Stimulated activated effector memory CD8-positive, alpha-beta T cell treated with anti-CD3 and anti-CD28 coated beads, Interleukin-12 subunit alpha, Interleukin-12 subunit beta, amount 100 ng/mL, for 72 hours (primary cell): ENCODE measurements around the gene BAIAP2L2.
"Not testable (repeated sequence)": the region's sequence is repeated elsewhere in the genome, so short reads cannot be mapped to it uniquely, and the experiment has no call there.

Source experiments
- ATAC-seq: fragments of 150-1000 bp; cut with Tn5 transposase; 2 replicates; pipeline ENCODE4 v1.10.0; 2021
- DNase-seq, 2 donors: peaks; one replicate each; pipeline ENCODE4 v3.0.0; 2021 to 2022; ENCODE audit warnings: low spot score in 2 of 2
- H3K27ac Mint-ChIP-seq: one replicate; pipeline ENCODE4 v1.8.0; 2022; ENCODE audit warnings: mild to moderate bottlenecking, mixed read lengths
- H3K36me3 Mint-ChIP-seq: one replicate; pipeline ENCODE4 v1.8.0; 2022; ENCODE audit warnings: mild to moderate bottlenecking, mixed read lengths
- H3K4me1 Mint-ChIP-seq: one replicate; pipeline ENCODE4 v1.8.0; 2022; ENCODE audit warnings: mixed read lengths
- H3K4me3 Mint-ChIP-seq: one replicate; pipeline ENCODE4 v1.8.0; 2022; ENCODE audit warnings: mild to moderate bottlenecking, mixed read lengths
- H3K9me3 Mint-ChIP-seq: one replicate; pipeline ENCODE4 v1.8.0; 2022; ENCODE audit warnings: mixed read lengths

The BAIAP2L2 gene

DNA sequence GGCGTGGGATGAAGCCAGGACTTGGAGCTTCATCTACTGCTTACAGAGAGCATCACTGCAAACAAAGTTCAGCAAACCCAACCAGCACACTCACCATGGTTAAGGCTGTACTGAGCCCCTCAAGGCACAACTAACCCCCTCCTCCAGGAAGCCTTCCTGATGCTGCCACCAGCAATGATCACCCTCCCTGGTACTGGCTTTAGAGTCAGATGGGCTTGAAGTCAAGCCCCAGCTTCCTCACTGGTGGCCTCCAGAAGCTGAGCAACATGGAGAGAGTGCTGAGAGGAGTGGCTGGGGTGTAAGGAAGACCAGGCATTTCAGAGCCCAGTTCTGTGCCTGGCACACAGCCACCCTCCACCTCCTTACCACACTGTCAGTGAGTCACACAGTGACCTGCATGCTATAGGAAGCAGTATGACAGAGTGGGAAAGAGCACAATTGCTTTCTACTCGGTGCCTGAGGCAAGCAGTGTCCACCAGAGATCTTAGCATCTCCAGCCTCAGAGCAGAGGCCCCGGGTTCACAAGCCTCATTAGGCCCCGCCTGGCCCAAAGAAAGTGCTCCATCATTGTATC, 24.7 kb upstream of the BAIAP2L2 start:
- ATAC-seq (peak; percentile 84), DNase-seq (no peak)
- H3K9me3 Mint-ChIP-seq = no peaks in the 10 kb centered on the region
- H3K4me1 Mint-ChIP-seq = peaks cover 7% of the 10 kb centered on the region
- peak overlapping the region; percentile 45 for H3K27ac Mint-ChIP-seq
- no peak overlapping the region for H3K4me3 Mint-ChIP-seq
- H3K36me3 Mint-ChIP-seq = peaks cover 34% of the 10 kb centered on the region

DNA sequence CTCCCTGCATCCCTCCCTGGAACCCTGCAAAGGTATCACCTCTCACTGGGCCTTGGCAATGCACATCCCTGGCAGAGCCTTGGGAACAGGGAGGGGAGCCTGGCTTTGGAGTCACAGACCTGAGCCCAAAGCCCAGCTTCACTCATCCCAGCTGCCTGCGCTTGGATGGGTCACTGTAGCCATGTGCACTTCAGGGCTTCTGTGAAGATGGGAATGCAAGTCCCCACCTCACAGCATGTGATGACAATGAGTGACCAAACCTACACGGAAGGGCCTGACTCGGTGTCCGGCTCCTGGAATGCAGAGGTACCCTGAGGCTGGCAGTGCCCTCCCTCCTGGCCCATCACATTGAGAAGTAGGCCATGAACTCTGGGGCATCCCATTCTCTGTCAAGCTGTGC, 22.8 kb upstream of the BAIAP2L2 start:
- H3K4me3 Mint-ChIP-seq = no peak overlapping the region
- no peak for DNase-seq
- H3K36me3 Mint-ChIP-seq = peaks cover 24% of the 10 kb centered on the region
- H3K4me1 Mint-ChIP-seq = peaks cover 7% of the 10 kb centered on the region
- H3K9me3 Mint-ChIP-seq = no peaks in the 10 kb centered on the region
- no peak overlapping the region for H3K27ac Mint-ChIP-seq
- ATAC-seq = no peak

DNA sequence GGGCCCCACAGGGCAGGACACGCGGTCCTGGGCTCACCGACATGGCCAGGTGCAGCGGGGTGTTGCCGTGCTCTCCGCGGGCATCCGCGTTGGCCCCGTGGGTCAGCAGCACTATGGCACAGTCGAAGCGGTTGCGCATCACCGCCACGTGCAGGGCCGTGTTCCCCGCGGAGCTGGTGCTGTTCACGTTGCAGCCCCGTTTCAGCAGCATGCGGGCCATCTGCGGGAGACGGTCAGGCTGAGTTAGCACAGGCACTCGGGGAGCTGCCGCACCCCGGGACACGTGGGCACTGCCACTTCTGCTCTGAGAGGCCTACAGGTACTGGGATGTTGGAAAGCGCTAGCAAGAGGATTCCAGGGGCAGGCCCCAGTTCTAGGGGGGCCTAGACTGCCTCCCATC, 22.3 kb upstream of the BAIAP2L2 start:
- Mint-ChIP-seq H3K4me3 (no peak overlapping the region), H3K9me3 (no peaks in the 10 kb centered on the region), H3K36me3 (peaks cover 22% of the 10 kb centered on the region), H3K4me1 (peaks cover 7% of the 10 kb centered on the region), H3K27ac (no peak overlapping the region)
- DNase-seq (no peak), ATAC-seq (no peak)

DNA sequence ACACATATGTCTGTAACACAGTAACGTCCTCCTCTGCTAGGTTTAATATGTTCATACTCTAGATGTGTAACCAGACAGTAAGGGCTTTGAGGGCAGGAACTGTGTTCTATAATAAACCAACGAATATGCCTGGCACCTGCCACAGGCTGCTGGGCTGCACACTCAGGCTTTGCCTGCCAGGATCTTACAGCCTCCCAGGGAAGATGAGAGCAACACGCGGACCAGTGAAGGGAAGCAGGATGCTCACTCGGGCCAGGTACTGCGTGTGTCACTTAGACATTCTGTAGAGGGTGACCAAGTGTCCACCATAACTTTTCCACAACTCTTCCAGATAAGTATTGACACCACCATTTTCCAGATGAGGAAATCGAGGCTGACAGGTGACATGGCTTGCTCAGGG, 21.7 kb upstream of the BAIAP2L2 start:
- DNase-seq (no peak), ATAC-seq (no peak)
- peaks cover 19% of the 10 kb centered on the region for H3K36me3 Mint-ChIP-seq

DNA sequence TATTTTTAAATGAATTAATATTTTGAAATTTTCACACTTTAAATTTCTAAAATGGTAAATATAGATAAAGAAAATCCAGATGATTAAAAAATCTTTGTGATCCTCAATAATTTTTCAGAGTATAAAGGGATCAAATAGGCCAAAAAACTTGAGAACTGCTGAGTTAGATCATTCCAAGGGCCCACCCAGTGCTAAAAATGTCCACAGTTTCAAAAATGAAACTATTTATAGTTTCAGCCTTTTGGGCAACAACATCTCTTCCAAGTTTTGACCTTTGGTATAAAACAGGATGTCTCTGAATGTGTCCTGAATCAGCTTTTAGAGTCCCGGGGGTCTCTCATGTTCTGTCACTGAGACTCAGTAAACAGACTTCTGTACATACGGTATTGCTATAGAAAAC, 20.9 kb upstream of the BAIAP2L2 start:
- H3K4me1 Mint-ChIP-seq = peaks cover 7% of the 10 kb centered on the region
- H3K27ac Mint-ChIP-seq = no peak overlapping the region
- no peak overlapping the region for H3K4me3 Mint-ChIP-seq
- no peaks in the 10 kb centered on the region for H3K9me3 Mint-ChIP-seq
- H3K36me3 Mint-ChIP-seq = peaks cover 24% of the 10 kb centered on the region
- DNase-seq (no peak), ATAC-seq (no peak)

More for the DNA sequence above, 21.7 kb upstream of the BAIAP2L2 start:
- H3K9me3 Mint-ChIP-seq = no peaks in the 10 kb centered on the region
- no peak overlapping the region for H3K27ac Mint-ChIP-seq
- H3K4me3 Mint-ChIP-seq = no peak overlapping the region
- H3K4me1 Mint-ChIP-seq = peaks cover 7% of the 10 kb centered on the region

DNA sequence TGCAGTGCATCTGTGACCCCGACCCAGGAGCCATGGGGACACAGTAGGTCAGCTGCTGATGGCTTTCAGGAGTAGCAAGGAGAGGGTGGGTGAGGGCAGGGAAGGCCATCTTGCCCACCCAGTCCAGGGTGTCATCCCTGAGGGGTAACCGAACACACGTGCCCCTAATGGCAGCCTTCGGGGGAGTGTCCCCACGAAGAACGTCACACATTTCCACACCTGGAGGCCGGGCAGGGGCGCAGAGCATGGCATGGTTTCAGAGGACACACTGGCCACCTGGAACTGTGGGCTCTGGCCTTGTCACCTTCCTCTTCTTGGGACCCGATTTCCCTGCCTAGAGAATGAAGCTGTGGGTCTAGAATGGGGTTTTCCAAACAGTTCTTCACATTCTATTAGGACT, 19.4 kb upstream of the BAIAP2L2 start:
- Mint-ChIP-seq H3K27ac (no peak overlapping the region), H3K4me1 (no peaks in the 10 kb centered on the region), H3K4me3 (no peak overlapping the region), H3K36me3 (peaks cover 16% of the 10 kb centered on the region), H3K9me3 (no peaks in the 10 kb centered on the region)
- DNase-seq (no peak), ATAC-seq (no peak)

DNA sequence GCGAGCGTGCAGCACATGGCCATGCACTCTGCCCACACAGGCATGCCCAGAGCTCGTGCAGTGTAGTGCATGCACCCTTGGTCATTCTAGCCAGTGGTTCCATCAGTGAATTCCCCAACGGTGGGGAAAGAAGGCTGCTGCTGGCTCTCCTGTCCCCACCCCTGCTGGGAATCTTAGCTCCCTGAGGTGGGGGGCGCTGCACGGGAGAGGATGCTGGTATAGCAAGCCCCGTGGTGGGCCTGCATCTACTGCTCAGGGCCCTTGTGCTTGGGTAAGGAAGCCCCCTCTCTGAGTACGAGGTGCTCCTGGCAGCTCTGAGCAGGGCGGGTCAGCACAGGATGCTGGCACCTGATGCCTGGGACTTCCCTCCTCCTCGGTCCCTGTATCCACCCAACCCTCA, 18.5 kb upstream of the BAIAP2L2 start:
- no peaks in the 10 kb centered on the region for H3K9me3 Mint-ChIP-seq

DNA sequence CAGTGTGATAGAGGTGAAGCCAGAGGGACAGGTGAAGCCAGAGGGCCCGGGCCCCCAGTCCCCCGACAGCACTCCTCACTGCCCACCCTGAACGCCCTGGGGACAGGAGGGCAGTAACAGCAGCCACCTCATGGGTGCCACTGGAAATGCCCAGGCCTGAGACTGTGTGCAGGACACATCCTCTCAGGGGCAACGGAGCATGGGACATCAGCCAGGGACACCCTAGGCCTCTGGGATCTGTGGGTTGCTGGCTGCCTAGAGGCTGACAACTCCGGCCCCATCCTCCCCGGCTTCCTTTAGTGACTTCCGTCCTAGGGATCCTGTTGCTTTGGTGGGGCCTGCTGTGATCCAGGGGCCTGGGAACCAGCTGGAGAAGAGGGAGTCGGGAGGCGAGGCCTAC, 17.4 kb upstream of the BAIAP2L2 start:
- Mint-ChIP-seq H3K36me3 (peaks cover 16% of the 10 kb centered on the region), H3K4me1 (peaks cover 6% of the 10 kb centered on the region), H3K9me3 (no peaks in the 10 kb centered on the region), H3K27ac (peak overlapping the region; percentile 35), H3K4me3 (no peak overlapping the region)
- no peak for ATAC-seq
- no peak for DNase-seq

More for the DNA sequence above, 18.5 kb upstream of the BAIAP2L2 start:
- H3K36me3 Mint-ChIP-seq = peaks cover 16% of the 10 kb centered on the region
- no peak overlapping the region for H3K27ac Mint-ChIP-seq
- ATAC-seq (no peak), DNase-seq (no peak)
- peaks cover 6% of the 10 kb centered on the region for H3K4me1 Mint-ChIP-seq
- no peak overlapping the region for H3K4me3 Mint-ChIP-seq

DNA sequence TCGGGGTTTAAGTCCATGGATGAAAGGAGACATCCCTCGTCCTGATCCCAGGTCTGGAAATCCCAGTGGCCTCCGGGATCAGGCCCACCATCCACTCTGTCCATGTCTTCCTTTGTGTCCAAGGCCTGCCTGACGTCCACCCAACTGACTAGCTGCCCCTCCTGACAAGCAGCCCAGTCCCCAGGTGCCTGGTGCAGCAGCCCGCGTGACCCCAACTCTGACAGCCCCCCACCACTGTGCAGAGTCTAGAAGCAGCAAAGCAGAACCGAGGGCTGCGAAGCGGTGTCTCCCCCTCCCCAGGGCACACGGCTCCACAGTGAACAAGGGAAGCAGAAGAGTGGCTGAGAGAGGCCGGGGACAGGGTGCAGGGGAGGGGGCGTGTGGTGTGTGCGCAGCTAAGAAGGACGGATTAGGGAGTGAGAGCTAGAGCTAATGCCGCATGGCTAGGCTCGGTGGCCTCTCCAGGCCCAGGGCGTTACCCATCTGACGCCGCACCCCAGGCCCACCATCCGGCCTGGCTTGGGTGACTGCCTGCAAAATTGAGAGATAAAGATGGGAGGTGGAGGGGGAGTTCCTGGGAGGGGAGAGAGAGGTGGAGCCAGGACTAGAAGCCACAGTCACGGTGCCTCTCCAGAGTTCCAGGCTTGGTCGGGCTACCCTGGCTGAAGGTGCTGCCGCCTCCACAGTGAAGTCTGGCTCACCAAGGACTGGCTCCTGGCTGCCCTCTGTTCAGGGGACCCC, 16.6 kb upstream of the BAIAP2L2 start:
- ATAC-seq (no peak), DNase-seq (no peak)
- peaks cover 6% of the 10 kb centered on the region for H3K4me1 Mint-ChIP-seq
- peak overlapping the region; percentile 35 for H3K27ac Mint-ChIP-seq
- no peak overlapping the region for H3K4me3 Mint-ChIP-seq
- no peaks in the 10 kb centered on the region for H3K9me3 Mint-ChIP-seq
- H3K36me3 Mint-ChIP-seq = peaks cover 14% of the 10 kb centered on the region

DNA sequence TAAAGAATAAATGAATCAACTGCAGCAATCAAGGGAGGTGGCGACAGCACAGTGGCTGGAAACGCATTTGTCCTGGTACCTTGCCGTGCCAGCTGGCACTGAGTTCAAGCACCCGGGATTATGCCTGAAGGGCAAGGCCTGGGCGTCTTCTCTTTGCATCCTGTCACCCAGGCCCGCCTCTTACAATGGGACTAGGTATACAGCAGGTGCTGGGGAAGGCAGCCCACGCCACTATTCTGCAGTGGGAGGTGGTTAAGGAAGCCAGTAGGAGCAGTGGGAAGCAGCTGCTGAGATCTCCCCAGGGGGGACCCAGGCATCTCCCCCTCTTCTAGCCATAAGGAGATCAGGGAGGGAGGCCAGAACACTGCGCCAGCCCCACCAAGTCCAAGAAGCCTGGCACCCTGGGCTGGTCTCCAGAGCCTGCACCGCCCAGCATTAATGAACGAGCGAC, 15.3 kb upstream of the BAIAP2L2 start:
- DNase-seq = no peak
- H3K4me3 Mint-ChIP-seq = no peak overlapping the region
- ATAC-seq = no peak
- no peak overlapping the region for H3K27ac Mint-ChIP-seq
- H3K36me3 Mint-ChIP-seq = peaks cover 6% of the 10 kb centered on the region
- peaks cover 6% of the 10 kb centered on the region for H3K4me1 Mint-ChIP-seq
- H3K9me3 Mint-ChIP-seq = no peaks in the 10 kb centered on the region

DNA sequence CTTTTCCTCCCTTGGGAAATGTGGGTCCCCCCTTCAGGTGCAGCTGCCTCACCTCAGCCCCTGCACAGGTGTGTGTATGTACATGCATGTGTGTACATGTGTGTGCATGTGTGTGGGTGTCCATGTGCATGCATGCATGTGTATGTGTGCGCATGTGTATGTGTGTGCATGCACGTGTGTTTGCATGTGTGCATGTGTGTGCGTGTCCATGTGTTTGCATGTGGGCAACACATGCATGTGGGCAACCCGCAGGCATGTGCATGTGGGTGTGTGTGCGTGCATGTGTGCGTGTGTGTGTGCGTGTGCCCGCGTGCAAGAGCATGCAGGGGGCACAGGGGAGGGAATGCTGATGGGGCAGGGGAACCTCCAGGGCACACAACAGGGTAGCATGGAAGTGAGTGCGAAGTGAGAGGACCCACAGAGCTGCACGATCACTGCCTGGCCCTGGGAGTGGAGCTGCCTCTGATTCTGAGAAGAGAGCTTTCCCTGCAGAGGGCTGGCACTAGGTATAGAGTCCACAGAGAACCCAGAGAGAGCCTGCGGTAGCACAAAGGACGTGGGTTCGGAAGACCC, 14.6 kb upstream of the BAIAP2L2 start:
- Mint-ChIP-seq H3K4me3 (no peak overlapping the region), H3K27ac (no peak overlapping the region)
- ATAC-seq = no peak

DNA sequence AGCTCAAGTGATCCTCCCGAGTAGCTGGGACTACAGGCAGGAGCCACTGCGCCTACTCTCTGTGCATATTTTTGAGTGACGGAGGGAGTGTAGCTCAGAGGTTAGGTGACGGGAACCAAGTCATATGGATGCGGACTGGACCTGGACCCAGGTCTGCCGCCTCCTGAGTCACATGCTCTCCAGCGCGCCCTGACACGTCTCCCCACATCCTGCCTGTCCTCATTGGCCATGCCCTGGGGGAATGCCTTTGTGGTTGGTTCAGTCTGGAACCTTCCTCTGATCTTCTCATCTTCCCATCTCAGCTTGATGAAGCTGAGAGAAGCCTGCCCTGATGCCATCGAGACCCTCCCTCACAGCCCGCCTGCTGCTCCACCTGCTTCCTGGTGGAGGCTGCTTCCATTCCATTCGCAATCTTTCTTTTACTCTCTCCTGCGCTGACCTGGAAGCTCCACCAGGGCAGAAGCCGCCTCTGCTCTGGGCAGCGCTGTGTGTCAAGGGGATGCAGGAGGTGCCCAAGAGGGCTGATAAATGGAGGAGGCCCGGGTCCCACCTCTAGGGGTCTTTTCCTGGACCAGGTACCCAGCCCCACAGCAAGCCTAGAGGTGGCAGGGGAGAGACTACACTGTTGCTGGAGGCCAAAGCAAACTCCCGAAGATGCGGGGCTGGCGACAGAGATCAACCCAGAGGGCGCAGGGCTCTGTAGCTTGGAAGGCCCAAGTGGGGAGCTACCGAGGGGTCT, 13.9 kb upstream of the BAIAP2L2 start:
- ATAC-seq (no peak), DNase-seq (no peak)
- Mint-ChIP-seq H3K36me3 (peaks cover 6% of the 10 kb centered on the region), H3K4me1 (peaks cover 6% of the 10 kb centered on the region), H3K9me3 (no peaks in the 10 kb centered on the region), H3K4me3 (no peak overlapping the region), H3K27ac (peak overlapping the region; percentile 29)

More for the DNA sequence above, 14.6 kb upstream of the BAIAP2L2 start:
- Mint-ChIP-seq H3K36me3 (peaks cover 6% of the 10 kb centered on the region), H3K4me1 (peaks cover 6% of the 10 kb centered on the region), H3K9me3 (no peaks in the 10 kb centered on the region)
- DNase-seq = no peak

DNA sequence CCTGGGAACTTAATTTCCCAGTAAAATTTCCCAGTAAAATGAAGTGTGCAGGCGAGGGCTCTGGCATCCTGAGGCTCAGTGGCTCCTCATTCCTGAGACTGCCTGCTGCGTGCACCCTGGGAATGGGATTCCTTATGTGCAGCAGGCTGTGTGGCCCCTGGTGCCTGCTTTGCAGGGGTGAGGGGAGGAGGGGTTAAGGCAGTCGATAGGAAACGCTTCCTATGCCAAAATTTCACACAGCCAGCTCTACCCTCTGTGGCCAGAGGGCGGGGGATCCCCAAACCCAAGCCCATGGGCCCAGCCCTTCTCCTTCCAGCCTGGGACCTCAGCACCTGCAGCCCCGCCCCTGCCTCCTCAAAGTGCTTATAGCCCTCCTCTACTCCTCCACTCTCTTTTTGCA, 12.1 kb upstream of the BAIAP2L2 start:
- Mint-ChIP-seq H3K27ac (peak overlapping the region; percentile 78), H3K4me1 (peaks cover 6% of the 10 kb centered on the region), H3K4me3 (no peak overlapping the region), H3K36me3 (peaks cover 6% of the 10 kb centered on the region), H3K9me3 (no peaks in the 10 kb centered on the region)
- no peak for DNase-seq
- ATAC-seq = no peak

DNA sequence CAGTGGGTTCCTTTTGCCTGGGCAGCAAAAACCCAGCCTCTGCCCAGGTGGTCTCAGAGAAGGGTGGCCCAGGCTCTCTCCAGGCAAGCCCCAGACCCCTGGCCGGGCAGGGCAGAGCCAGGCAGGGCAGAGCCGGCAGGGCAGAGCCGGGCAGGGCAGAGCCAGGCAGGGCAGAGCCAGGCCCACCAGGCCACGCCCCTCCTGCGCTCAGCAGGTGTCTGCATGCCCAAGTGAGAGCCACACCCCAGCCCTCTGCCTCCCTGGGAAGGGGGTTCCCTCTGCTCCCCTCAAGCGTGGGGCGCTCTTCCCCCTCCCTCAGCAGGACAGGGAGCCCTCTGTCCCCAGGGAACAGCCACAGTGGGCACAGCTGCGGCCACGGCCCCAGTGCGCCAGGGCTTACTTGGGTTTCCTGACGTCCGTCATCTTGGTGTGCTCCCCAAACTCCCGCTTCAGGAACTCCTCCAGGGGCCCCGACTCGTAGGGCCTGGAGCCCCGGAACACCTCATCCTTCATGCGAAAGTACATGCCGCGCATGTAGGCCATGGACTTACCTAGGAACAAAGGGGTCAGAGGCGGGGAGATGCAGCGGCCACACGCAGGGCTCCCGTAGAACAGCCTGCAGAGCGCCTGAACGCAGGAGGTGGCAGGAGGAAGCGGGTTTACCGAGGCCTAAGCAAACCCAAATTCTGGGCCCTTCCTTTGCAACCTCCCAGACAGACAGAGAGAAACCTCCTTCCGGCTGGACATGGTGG, 10.1 kb upstream of the BAIAP2L2 start:
- Mint-ChIP-seq H3K27ac (no peak overlapping the region), H3K36me3 (no peaks in the 10 kb centered on the region)
- no peak for ATAC-seq

DNA sequence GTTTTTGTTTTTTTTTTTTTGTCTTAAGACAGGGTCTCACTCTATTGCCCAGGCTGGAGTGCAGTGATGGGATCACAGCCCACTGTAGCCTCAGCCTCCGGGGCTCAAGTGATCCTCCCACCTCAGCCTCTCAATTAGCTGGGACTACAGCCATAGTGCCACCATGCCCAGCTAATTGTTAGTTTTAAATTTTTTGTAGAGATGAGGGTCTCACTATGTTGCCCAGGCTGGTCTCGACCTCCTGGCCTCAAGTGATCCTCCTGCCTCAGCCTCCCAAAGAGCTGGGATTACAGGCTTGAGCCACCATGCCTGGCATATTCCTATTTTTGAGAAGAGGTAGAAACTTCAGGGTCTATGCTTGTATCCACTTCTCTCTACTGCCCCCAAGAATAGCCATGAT, 8.3 kb upstream of the BAIAP2L2 start:
- H3K36me3 Mint-ChIP-seq, ATAC-seq, H3K4me1 Mint-ChIP-seq, H3K9me3 Mint-ChIP-seq, DNase-seq, H3K4me3 Mint-ChIP-seq: not testable (repeated sequence)
- peak overlapping the region; percentile 79 for H3K27ac Mint-ChIP-seq

More for the DNA sequence above, 10.1 kb upstream of the BAIAP2L2 start:
- DNase-seq = no peak
- Mint-ChIP-seq H3K4me1 (peaks cover 6% of the 10 kb centered on the region), H3K4me3 (no peak overlapping the region), H3K9me3 (no peaks in the 10 kb centered on the region)
